CD4-positive, alpha-beta T cell treated with Interferon gamma for 1 hour (primary cell): ENCODE measurements around the gene EMP2.
A peak's percentile ranks its signal among the peaks of the same experiment; 100 is the strongest.
"Not testable (repeated sequence)": the region's sequence is repeated elsewhere in the genome, so short reads cannot be mapped to it uniquely, and the experiment has no call there.

ENCODE experiments used
- DNase-seq: peaks from one replicate; pipeline ENCODE4 v3.0.0-alpha.2; 2020

Gene EMP2

GRCh38 chr16:10519929-10520868 lies 60.2 kb downstream of the EMP2 start:
- no peak for DNase-seq

- DNase-seq, result no peak
Observed at GRCh38 chr16:10519297-10519696, 61.1 kb downstream of the EMP2 start.

- DNase-seq, result no peak
Observed at GRCh38 chr16:10518479-10519041, 61.8 kb downstream of the EMP2 start.

GRCh38 chr16:10517868-10518267 lies 62.5 kb downstream of the EMP2 start:
- no peak for DNase-seq

GRCh38 chr16:10514369-10515055 lies 65.9 kb downstream of the EMP2 start:
- DNase-seq, result peak; percentile 32

GRCh38 chr16:10511829-10512228 lies 68.6 kb downstream of the EMP2 start:
- DNase-seq, result no peak

GRCh38 chr16:10510279-10510678 lies 70.1 kb downstream of the EMP2 start:
- no peak for DNase-seq

- DNase-seq, result peak; percentile 63
Observed at GRCh38 chr16:10509534-10510025, 70.8 kb downstream of the EMP2 start.

- DNase-seq, result not testable (repeated sequence)
Observed at GRCh38 chr16:10505286-10505685, 75.1 kb downstream of the EMP2 start.

GRCh38 chr16:10504404-10504885 lies 76.0 kb downstream of the EMP2 start:
- DNase-seq, result no peak

GRCh38 chr16:10502776-10503175 lies 77.6 kb downstream of the EMP2 start:
- DNase-seq, result no peak

GRCh38 chr16:10501016-10501607 lies 79.3 kb downstream of the EMP2 start:
- peak; percentile 5 for DNase-seq

GRCh38 chr16:10500582-10500981 lies 79.8 kb downstream of the EMP2 start:
- no peak for DNase-seq

GRCh38 chr16:10497132-10498101 lies 83.0 kb downstream of the EMP2 start:
- DNase-seq, result no peak

GRCh38 chr16:10495031-10495345 lies 85.4 kb downstream of the EMP2 start:
- DNase-seq, result no peak

- no peak for DNase-seq
Observed at GRCh38 chr16:10494343-10495030, 85.9 kb downstream of the EMP2 start.

- no peak for DNase-seq
Observed at GRCh38 chr16:10493276-10493675, 87.1 kb downstream of the EMP2 start.

GRCh38 chr16:10490141-10490540 lies 90.3 kb downstream of the EMP2 start:
- no peak for DNase-seq

- DNase-seq, result no peak
Observed at GRCh38 chr16:10485698-10486382, 94.6 kb downstream of the EMP2 start.

GRCh38 chr16:10485159-10485558 lies 95.2 kb downstream of the EMP2 start:
- DNase-seq, result no peak

GRCh38 chr16:10480151-10480550 lies 100.2 kb downstream of the EMP2 start:
- no peak for DNase-seq
